Stimulated activated CD8-positive, alpha-beta memory T cell treated with anti-CD3 and anti-CD28 coated beads, Interleukin-15, amount 100 ng/mL, for 24 hours (primary cell): ENCODE data around the gene IL3.
"Not testable (repeated sequence)": the region's sequence is repeated elsewhere in the genome, so short reads cannot be mapped to it uniquely, and the experiment has no call there.

Experiments
- DNase-seq: peaks from one replicate; pipeline ENCODE4 v3.0.0-alpha.2; 2020; ENCODE audit warnings: low read depth

The IL3 gene

GRCh38 chr5:132095424-132095972 lies 35.0 kb downstream of the IL3 start:
- no peak for DNase-seq

GRCh38 chr5:132096904-132097303 lies 36.4 kb downstream of the IL3 start:
- no peak for DNase-seq

- DNase-seq: no peak
Observed at GRCh38 chr5:132098151-132098594, 37.7 kb downstream of the IL3 start.

- DNase-seq: no peak
Observed at GRCh38 chr5:132098621-132099020, 38.2 kb downstream of the IL3 start.

- DNase-seq: no peak
Observed at GRCh38 chr5:132099076-132099748, 38.8 kb downstream of the IL3 start.

- DNase-seq: no peak
Observed at GRCh38 chr5:132099905-132100304, 39.5 kb downstream of the IL3 start.

- no peak for DNase-seq
Observed at GRCh38 chr5:132100672-132101261, 40.3 kb downstream of the IL3 start.

- DNase-seq: no peak
Observed at GRCh38 chr5:132101385-132101880, 41.0 kb downstream of the IL3 start.

GRCh38 chr5:132102101-132102701 lies 41.7 kb downstream of the IL3 start:
- DNase-seq: no peak

- DNase-seq: no peak
Observed at GRCh38 chr5:132102944-132103331, 42.5 kb downstream of the IL3 start.

GRCh38 chr5:132103332-132103951 lies 43.0 kb downstream of the IL3 start:
- DNase-seq: no peak

- no peak for DNase-seq
Observed at GRCh38 chr5:132103969-132104391, 43.5 kb downstream of the IL3 start.

- no peak for DNase-seq
Observed at GRCh38 chr5:132104556-132104955, 44.1 kb downstream of the IL3 start.

GRCh38 chr5:132105688-132106087 lies 45.2 kb downstream of the IL3 start:
- no peak for DNase-seq

GRCh38 chr5:132108495-132108894 lies 48.0 kb downstream of the IL3 start:
- DNase-seq: not testable (repeated sequence)

GRCh38 chr5:132108957-132109356 lies 48.5 kb downstream of the IL3 start:
- not testable (repeated sequence) for DNase-seq

- no peak for DNase-seq
Observed at GRCh38 chr5:132109494-132110053, 49.1 kb downstream of the IL3 start.

- DNase-seq: no peak
Observed at GRCh38 chr5:132110195-132110594, 49.7 kb downstream of the IL3 start.

- DNase-seq: no peak
Observed at GRCh38 chr5:132110930-132111329, 50.5 kb downstream of the IL3 start.

GRCh38 chr5:132112111-132112510 lies 51.7 kb downstream of the IL3 start:
- DNase-seq: no peak
